ENCODE data around the gene SURF1. TPM values are rescaled to one million over a fixed set of nuclear protein-coding genes. Genes with fewer than 3 reads are reported as not detected.
"Not testable (repeated sequence)": the region's sequence is repeated elsewhere in the genome, so short reads cannot be mapped to it uniquely, and the experiment has no call there.

SURF1 gene
- total RNA-seq, 1 donor from 2014 or later, result 43.9 TPM

DNA sequence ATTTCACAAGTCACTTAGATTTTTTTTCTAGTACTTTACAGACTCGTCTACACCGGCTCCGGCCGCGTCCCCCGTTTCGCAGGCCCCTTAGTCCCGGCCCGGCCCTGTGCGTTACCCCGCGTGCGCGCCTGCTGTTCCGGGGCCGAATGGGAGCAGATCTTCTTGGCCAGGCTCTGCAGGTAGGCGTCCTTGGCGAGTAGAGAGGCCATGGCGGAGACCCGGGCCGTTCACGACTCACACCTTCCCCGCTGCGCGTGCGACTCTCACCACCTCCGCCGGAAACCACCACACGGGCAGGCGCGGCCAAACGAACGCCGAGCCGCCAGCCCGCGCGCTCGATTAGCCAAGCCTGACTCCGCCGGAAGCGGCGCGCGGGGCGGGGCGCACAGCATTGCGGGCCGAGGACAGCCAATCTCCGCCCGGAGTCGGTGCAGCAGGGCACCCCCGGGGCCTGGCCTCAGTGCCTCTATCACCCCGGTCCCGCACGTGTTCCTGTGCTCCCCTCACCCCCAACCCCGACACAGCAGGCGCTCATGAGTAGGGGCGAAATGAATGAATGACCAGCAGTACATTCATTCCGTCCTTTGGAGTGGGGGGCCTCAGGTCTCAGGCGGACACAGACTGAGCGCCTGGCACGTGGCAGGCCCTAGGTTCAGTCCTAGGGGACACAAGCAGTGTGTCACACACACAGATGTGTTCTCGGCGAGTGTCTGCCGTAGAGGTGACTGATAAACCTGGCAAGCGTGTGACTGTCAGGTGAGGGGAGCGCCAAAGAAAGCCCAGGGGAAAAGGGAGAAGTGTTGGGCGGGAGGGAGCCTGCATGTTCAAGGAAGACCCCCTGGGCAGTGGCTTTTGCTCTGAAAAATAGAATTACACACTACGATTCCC is 20.1 kb downstream of the SURF1 start, which contains the start of gene SURF6:
Gene SURF6 (minus strand): TSS at position 265 of the 888 bp plus-strand sequence. CDS start 56 bp downstream, at position 209.
- DNase-seq (peak; percentile 96), ATAC-seq (peak; percentile 97)
- TF ChIP-seq CTCF (IDR thresholded peaks at IDR 0.05), result peak; percentile 5
- peaks cover 44% of the 10 kb centered on the region for H3K36me3 ChIP-seq
- H3K9me3 ChIP-seq, result no peaks in the 10 kb centered on the region
- H3K27ac ChIP-seq, result peak within 1 kb of the TSS; percentile 81
- H3K4me1 ChIP-seq, result peaks cover 25% of the 10 kb centered on the region
- H3K27me3 ChIP-seq, result no peaks in the 10 kb centered on the region
- H3K4me3 ChIP-seq, result peak within 1 kb of the TSS; percentile 94
- intact Hi-C loops (cut with DNase I), result loop anchor here (10.0 kb wide), 1 partner anchor 151 kb away; no protein-coding TSS in a partner anchor

DNA sequence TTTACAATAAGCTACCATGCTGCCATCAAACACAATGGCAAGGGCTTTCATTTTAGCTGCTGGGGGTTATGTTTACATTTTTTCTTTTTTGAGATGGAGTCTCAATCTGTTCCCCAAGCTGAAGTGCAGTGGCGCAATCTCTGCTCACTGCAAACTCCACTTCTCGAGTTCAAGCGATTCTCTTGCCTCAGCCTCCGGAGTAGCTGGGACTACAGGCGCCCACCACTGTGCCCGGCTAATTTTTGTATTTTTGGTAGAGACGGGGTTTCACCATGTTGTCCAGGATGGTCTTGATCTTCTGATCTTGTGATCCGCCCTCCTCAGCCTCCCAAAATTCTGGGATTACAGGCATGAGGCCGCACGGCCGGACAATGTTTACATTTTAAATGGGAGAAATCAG is 21.4 kb downstream of the SURF1 start:
- Histone ChIP-seq H3K4me3 (peak overlapping the region; percentile 94), H3K36me3 (peaks cover 47% of the 10 kb centered on the region), H3K4me1 (peaks cover 19% of the 10 kb centered on the region)
- H3K27ac ChIP-seq, H3K9me3 ChIP-seq, H3K27me3 ChIP-seq, ATAC-seq: not testable (repeated sequence)
- DNase-seq, result peak; percentile 60
- intact Hi-C loops (cut with DNase I), result loop anchor here (10.0 kb wide), 1 partner anchor 150 kb away; no protein-coding TSS in a partner anchor

DNA sequence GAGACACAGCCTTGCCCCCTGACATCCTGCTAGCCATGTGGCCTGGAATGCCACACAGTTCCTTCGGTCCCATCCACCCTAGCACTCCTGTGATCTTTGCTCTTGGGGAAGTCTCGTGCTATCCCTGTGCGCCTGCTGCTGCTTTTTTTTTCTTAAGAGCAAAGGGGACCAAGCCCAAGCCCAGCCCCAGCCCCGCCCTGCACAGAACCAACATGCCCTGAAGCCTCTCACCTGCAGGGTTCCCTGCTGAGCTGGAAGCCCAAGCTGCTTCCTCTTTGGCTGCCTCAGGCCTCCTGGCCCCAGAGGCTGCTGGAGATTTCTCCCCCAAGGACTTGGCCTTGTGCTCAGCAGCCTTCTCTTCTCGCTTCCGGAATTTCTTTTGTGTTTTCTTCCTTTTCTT is 22.1 kb downstream of the SURF1 start:
- Histone ChIP-seq H3K4me3 (no peak overlapping the region), H3K36me3 (peaks cover 47% of the 10 kb centered on the region), H3K9me3 (no peaks in the 10 kb centered on the region), H3K27ac (no peak overlapping the region), H3K4me1 (peaks cover 19% of the 10 kb centered on the region), H3K27me3 (no peaks in the 10 kb centered on the region)
- ATAC-seq (no peak), DNase-seq (peak; percentile 38)
- intact Hi-C loops (cut with DNase I), result loop anchor here (10.0 kb wide), 1 partner anchor 149 kb away; no protein-coding TSS in a partner anchor
- no peak for TF ChIP-seq CTCF (IDR thresholded peaks at IDR 0.05)

DNA sequence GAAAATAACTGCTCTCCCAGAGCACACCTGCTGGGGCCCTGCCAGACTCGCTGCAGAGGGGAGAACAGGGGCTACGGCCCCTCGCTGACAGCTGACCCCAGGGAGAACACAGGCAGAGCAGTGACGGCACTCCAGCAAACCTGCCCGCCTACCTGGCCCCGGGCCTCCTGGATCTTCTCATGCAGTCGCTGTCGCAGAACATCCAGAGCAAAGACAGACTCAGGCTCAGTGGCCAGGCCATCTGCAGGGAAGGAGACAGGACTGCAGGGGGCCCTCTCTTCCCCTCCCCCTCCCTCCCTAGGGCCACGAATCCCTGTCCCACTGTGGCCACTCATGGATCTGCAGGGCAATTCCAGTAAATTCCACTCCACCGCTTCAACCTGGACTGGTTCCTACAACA is 22.7 kb downstream of the SURF1 start:
- Histone ChIP-seq H3K4me3 (no peak overlapping the region), H3K4me1 (peaks cover 19% of the 10 kb centered on the region), H3K9me3 (no peaks in the 10 kb centered on the region), H3K27me3 (no peaks in the 10 kb centered on the region), H3K36me3 (peaks cover 47% of the 10 kb centered on the region), H3K27ac (no peak overlapping the region)
- ATAC-seq (no peak), DNase-seq (peak; percentile 25)
- TF ChIP-seq CTCF (IDR thresholded peaks at IDR 0.05), result no peak
- intact Hi-C loops (cut with DNase I), result loop anchor here (10.0 kb wide), 1 partner anchor 149 kb away; no protein-coding TSS in a partner anchor

DNA sequence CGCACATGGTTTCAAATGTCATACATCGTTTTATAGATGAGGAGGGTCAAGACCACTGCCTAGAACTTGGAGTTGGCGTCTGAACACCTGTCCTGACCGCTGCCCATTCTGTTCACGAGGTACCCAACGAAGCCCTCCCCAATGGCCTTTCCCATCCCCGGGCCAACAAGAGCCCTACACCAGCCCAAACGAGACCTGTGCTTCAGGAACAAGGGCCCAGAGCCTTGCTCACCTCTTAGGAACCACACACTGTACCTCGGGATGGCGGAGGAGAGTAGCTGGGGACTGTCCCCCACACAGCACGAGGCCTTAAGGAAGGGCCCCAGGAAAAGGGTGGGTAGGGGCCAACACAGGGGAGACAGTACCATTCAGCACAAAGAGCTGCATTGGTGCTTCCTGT is 23.3 kb downstream of the SURF1 start:
- Histone ChIP-seq H3K9me3 (no peaks in the 10 kb centered on the region), H3K27me3 (no peaks in the 10 kb centered on the region), H3K27ac (no peak overlapping the region), H3K4me1 (peaks cover 19% of the 10 kb centered on the region), H3K4me3 (no peak overlapping the region), H3K36me3 (peaks cover 47% of the 10 kb centered on the region)
- intact Hi-C loops (cut with DNase I), result loop anchor here (10.0 kb wide), 1 partner anchor 148 kb away; no protein-coding TSS in a partner anchor
- ATAC-seq (no peak), DNase-seq (no peak)
- TF ChIP-seq CTCF (IDR thresholded peaks at IDR 0.05), result no peak

GRCh38 chr9:133332381-133332730 is 23.9 kb downstream of the SURF1 start:
- H3K36me3 ChIP-seq, result peaks cover 47% of the 10 kb centered on the region
- H3K4me1 ChIP-seq, result peaks cover 19% of the 10 kb centered on the region
- H3K27me3 ChIP-seq, result no peaks in the 10 kb centered on the region
- ATAC-seq (no peak), DNase-seq (peak; percentile 60)
- intact Hi-C loops (cut with DNase I), result loop anchor here (10.0 kb wide), 1 partner anchor 148 kb away; no protein-coding TSS in a partner anchor
- no peak overlapping the region for H3K4me3 ChIP-seq
- no peak overlapping the region for H3K27ac ChIP-seq
- H3K9me3 ChIP-seq, result no peaks in the 10 kb centered on the region
- no peak for TF ChIP-seq CTCF (IDR thresholded peaks at IDR 0.05)
